T-helper 1 cell (primary cell): ENCODE results near the gene ACMSD.
"Not testable (repeated sequence)": the region's sequence is repeated elsewhere in the genome, so short reads cannot be mapped to it uniquely, and the experiment has no call there.

Experiments used
- DNase-seq, 5 donors: peaks; one replicate each; pipeline ENCODE4 v3.0.0-alpha.2; 2012 to 2020
- total RNA-seq, 4 donors: gene quantifications; one replicate each; lab custom pipeline; 2026; lab: John Stamatoyannopoulos, UW

ACMSD gene
- 0 reads per million in 4 donors for total RNA-seq

GRCh38 chr2:134838143-134838620 lies at the start of gene ACMSD:
ACMSD (plus strand) TSS chr2:134838616; CDS start chr2:134838683, 67 bp downstream.
- DNase-seq = no peak

DNA sequence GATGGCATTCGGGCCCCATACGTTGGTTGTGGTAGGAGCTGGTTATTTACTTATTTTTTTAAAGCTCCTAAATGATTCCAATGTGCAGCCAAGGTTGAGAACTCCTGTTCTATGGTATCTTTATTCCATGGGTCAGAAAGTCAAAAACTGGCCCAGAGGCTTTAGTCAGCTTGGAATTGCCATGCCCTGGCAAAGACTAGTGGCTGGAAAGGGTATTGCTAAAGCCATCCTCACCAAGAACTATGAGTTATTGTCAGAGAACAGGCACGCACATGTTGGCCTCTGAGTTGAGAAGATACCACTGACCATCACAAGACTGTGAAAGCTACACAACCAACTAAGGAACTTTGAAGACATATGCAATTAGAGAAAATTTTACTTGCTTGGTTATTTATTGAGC lies 47.9 kb upstream of the ACMSD start:
- DNase-seq = no peak

DNA sequence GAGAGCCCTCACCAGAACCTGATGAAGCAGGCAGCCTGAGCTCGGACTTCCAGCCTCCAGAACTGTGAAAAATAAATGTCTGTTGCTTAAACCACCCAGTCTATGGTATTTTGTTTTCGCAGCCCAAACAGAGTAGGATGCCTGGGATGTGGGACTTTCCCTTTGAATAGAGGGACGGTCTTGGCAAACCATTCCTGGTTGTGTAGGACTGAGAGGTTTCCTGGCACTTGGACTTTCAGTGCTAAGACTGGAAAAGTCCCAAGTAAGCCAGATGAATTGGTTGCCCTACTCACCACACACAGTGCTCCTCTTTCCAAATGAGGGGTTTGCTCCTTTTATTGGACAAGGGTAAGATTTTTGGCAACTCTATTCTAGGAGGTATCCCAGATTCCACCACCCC lies 46.8 kb upstream of the ACMSD start:
- DNase-seq = no peak

GRCh38 chr2:134792186-134792585 lies 46.2 kb upstream of the ACMSD start:
- DNase-seq = no peak

DNA sequence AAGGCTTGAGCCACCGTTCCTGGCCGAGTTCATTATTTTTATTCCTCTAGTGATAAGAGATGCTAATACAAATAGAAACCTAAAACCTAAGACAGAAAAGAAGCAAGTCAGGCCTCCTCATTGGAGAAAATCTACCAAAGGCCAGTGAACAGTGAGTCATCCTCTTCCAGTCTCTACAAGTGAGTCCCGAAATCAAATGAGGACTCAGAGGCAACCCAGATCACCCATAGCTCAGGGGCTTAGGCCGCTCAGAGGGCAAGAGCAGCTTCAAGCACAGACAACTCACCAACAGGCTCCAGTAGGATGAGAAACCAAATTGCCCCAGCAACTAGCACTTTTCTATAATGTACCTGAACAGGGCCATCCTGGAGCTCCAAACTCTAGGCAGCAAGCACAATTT lies 42.7 kb upstream of the ACMSD start:
- no peak for DNase-seq

DNA sequence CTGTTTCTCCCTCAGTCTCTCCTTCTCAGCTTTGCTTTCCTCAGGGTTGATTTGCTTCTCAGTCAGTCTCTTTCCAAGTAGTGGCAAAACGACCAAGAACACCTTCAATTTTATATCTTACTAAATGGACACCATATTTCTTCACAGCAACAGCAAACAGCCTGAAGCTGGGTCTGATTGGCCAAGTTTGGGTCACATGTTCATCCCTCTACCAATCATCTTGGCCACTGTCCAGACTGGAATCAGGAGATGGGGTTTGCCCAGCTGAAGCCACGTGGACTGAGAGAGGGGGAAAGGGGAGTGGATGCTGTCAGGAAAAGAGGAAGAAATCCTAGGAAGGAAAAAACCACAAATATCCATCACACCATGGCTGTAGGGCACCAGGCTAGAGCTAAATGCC lies 42.0 kb upstream of the ACMSD start:
- DNase-seq = no peak

DNA sequence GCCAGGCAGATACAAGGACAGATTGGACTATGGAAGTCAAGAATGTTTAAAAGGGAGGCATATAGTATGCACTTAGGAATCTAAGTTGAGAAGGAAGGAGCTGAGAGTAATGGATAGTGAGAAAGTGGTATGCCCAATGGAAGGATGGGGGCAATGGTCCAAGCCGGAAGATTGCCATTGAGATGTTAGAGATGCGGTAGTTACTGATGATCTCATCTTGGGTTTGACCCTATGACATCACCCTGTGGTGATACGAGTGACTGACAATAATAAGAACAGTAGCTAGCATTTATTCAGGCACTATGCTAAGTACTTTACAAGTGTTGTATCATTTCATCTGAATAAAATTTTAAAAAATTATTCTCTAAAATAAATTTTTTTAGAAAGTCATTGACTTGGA lies 38.5 kb upstream of the ACMSD start:
- DNase-seq = no peak

DNA sequence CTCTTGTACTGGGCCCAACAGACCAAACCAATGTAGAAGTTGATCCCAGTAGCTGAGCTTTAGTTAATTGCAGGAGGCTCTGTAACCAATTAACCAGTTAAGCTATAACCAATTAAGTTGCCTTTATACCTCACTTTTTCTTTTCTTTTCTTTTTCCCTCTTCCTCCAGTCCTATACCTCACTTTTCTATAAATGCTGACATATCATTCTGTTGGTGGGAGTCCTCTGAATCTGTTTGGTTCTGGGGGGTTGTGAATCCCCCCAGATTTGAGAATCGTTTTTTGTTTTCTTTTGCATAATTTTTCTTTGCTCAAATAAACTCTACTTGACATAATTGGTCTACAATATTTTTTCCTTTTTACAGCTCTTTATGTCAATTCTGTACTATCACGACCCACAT lies 38.1 kb upstream of the ACMSD start:
- no peak for DNase-seq

- not testable (repeated sequence) for DNase-seq
Observed at GRCh38 chr2:134803609-134804405, 34.6 kb upstream of the ACMSD start.

- DNase-seq = no peak
Observed at GRCh38 chr2:134815741-134816140, 22.7 kb upstream of the ACMSD start.

GRCh38 chr2:134818321-134818720 lies 20.1 kb upstream of the ACMSD start:
- DNase-seq = no peak

- DNase-seq = no peak
Observed at GRCh38 chr2:134819334-134819733, 19.1 kb upstream of the ACMSD start.

GRCh38 chr2:134823431-134823830 lies 15.0 kb upstream of the ACMSD start:
- no peak for DNase-seq

DNA sequence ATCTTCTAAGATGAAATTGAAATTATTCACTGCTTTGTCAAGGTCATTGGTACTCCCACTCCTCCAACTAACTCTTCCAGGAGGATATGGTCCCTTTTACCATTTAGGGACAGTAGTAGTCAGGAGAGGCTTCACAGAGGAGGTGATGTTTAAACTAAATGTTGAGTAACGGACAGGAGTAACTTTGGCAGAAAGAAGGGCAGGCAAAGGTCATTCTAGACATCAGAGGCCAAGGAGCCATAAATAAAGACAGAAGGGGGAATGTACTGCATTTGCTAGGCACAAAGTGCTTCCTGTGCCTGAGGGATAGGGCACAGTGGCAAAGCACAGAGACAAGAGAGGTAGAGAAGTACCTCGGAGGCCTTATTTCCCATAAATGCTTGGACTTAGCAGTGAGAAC lies 14.6 kb upstream of the ACMSD start:
- DNase-seq = no peak

DNA sequence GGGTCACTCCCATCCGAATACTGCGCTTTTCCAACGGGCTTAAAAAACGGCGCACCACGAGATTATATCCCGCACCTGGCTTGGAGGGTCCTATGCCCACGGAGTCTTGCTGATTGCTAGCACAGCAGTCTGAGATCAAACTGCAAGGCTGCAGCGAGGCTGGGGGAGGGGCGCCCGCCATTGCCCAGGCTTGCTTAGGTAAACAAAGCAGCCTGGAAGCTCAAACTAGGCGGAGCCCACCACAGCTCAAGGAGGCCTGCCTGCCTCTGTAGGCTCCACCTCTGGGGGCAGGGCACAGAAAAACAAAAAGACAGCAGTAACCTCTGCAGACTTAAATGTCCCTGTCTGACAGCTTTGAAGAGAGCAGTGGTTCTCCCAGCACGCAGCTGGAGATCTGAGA lies 12.7 kb upstream of the ACMSD start:
- DNase-seq = not testable (repeated sequence)

DNA sequence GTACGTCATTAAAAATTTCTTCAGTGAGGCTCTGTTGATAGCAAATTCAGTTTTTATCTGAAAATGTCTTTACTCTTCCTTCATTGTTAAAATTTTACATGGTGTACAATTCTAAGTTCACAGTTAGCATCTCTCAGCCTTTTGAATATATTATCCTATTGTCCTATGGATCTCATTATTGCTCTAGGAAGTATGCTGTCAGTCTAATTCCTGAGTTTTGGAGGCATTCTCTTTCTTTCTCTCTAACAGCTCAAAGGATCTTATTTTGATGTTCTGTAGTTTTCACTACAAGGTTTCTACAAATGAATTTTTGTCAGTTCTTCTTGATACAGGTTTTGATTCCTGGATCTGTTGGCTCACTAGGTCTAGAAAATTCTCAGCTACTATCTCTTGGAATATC lies 2.9 kb upstream of the ACMSD start:
- no peak for DNase-seq

- DNase-seq = no peak
Observed at GRCh38 chr2:134836986-134837385, 1.4 kb upstream of the ACMSD start.

DNA sequence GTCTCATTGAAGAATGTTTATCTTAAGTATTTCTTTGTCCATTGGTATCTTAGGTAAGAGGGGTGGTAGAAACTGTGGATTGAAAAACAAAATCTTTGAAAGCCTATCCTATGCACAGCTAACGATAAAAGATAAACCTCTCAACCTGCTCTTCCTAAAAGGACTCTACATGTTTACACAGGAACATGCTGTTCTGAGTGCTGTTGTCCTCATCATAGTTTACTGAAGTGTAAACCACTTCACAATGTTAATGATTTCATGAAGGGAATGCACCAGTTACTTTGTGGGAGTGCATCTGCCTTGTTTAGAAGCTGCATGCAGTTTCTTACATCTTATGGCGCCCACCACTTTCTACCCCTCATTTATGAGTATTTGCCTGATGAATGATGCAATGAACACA lies 1.2 kb downstream of the ACMSD start:
- DNase-seq = no peak

DNA sequence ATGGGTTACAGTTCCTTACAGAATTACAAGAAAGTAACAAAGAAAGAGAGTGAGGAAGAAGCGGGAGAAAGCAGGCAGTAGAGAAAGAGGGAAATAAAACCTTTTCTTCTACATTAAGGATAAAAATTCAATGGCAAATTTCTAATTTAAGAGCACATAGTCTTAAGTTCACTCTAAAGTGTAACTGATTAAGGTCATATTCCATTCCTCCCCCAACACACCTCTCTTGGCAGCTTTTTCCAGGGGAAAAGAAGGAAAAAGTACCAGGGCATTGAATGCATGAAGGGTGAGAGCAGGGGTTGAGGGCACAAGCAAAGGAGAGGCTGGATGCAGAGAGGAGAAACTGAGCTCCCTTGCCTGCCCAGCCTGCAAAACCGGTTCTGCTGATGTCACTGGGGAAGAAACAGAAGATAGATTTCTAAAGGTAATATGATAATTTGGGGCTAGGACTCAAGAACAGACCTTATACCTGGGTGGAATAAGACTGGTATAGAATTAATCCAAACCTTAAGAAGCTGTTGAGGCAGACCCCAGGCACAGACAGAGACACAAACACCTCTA lies 4.6 kb downstream of the ACMSD start:
- no peak for DNase-seq

DNA sequence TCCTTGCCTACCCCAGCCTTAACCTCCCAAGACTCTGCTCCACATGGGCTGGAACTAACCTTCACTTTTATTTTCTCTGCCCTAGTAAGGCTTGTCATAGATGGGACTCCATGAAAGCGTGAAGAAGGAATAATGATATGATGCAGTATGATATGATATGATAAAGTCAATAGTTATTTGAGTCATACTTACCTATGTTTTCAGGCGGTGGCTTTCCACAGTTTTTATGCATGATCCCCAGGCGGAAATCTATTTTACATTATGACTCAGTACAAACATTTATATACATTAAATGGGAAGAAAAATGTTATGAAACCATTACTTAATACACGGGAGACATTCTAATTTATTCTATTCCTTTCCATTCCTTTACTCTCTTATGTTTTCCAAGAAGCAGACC lies 5.6 kb downstream of the ACMSD start:
- no peak for DNase-seq

DNA sequence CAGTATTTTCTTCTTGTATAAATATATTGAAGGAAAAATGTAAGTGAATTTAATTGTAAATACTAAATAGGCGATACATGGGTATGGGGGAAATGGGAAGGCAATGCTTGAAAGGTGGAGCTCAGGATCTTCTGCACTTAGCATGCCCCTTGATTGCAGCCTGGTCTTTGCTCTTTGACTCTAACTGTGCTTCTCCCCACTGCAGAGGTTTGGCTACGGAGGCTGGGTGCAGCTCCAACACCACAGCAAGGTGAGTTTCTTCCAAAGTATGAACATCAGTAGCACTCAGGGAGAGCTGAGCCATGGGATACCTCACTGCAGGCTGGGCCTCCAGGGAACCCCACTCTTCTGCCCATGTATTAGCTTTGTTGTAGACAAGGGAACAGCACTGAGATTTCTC lies 6.6 kb downstream of the ACMSD start:
- no peak for DNase-seq

DNA sequence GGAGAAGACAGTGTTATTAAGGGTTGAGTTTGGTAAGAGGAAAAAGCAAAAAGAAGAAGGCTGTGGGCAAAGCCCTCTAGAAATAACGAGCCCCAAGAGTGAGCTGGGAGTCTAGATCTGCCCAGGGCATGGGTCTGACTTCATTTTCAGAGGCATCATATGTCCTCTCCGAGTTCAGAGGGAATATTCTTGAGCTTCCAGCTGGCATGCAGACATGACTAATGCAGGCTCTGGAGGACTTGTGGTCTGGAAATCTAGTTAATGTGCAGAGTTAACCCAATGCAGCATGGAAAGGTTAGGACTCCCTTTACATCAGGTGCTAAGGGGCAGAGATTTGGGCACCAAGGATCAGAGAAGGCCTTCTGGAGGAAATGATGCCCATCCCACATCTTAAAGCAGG lies 7.3 kb downstream of the ACMSD start:
- DNase-seq = no peak

- no peak for DNase-seq
Observed at GRCh38 chr2:134846213-134846612, 7.8 kb downstream of the ACMSD start.

GRCh38 chr2:134847582-134847981 lies 9.2 kb downstream of the ACMSD start:
- not testable (repeated sequence) for DNase-seq

GRCh38 chr2:134852518-134852917 lies 14.1 kb downstream of the ACMSD start:
- no peak for DNase-seq
